ENCODE measurements around the gene PLA2G6. TPM values are rescaled to one million over a fixed set of nuclear protein-coding genes. Genes with fewer than 3 reads are reported as not detected.

PLA2G6 gene
- total RNA-seq, 1 donor = 10.8 TPM

DNA sequence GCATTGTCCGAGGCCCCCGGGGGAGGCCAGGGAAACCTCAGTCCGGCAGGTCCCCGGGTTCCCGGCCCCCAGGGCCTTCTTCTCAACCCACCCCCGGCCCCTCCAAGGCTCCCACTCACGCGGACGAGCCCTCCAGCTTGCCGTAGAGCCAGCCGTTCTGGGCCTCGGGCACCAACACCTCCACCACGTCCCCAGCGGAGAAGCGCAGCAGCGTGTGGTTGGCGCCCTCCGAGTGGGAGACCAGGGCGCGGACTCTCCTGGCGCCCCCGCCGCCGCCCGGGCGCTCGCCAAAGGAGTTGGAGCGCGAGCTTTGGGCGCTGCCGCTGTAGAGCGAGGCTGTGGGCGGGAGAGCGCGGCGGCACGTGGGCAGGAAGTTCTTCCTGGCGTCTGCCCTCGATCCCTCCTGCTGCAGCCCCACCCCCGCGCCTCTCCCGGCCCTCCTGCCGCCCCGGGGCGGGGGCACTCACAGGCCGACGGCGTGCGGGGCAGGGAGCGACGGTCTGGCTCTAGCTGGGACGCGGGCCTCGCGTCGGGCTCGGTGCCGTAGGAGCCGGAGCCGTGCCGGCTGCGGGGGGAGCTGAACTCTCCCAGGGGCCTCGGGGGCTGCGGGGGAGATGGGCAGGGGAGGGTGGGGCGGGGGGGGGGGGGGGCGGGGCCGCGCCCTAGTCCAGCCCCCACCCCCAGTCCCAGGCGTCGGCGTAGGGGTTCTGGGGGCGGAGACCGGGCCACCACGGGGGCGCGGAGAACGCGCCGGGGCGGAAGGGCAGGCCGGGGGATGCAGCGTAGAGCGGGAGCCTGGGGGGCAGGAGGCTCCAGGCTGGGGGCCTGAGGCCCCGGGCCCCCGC lies 92.8 kb downstream of the PLA2G6 start:
- H3K4me3 ChIP-seq (ENCODE audit: low read depth, low read length) = peak overlapping the region; percentile 33
- DNase-seq (ENCODE audit: low read depth) = peak; percentile 10
- no peak for TF ChIP-seq CTCF (IDR thresholded peaks at IDR 0.05; ENCODE audit: insufficient read depth, low read depth, low read length)

DNA sequence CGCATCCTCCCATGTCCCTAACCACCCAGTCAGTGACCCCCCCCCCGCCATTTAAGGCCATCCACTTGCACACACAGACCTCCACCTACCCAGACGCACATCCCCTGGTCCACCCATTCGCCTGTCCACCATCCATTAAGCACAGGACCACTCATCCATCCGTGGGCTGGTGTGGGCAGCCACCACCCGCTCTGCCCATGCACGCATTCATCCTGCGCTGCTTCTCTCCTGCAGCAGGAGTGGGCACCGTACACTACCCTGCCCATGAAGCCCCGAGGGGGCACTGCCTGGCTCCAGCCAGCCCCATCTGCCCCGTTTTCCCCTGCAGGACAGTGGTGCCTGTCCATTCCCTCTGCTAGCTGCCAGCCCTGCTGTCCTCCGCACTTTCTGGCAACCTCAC lies 93.8 kb downstream of the PLA2G6 start:
- TF ChIP-seq CTCF (IDR thresholded peaks at IDR 0.05; ENCODE audit: insufficient read depth, low read depth, low read length) = no peak
- H3K4me3 ChIP-seq (ENCODE audit: low read depth, low read length) = no peak overlapping the region
- DNase-seq (ENCODE audit: low read depth) = no peak

- H3K4me3 ChIP-seq (ENCODE audit: low read depth, low read length) = no peak overlapping the region
- no peak for DNase-seq (ENCODE audit: low read depth)
- no peak for TF ChIP-seq CTCF (IDR thresholded peaks at IDR 0.05; ENCODE audit: insufficient read depth, low read depth, low read length)
Measured at GRCh38 chr22:38086942-38087341, 94.7 kb downstream of the PLA2G6 start.

DNA sequence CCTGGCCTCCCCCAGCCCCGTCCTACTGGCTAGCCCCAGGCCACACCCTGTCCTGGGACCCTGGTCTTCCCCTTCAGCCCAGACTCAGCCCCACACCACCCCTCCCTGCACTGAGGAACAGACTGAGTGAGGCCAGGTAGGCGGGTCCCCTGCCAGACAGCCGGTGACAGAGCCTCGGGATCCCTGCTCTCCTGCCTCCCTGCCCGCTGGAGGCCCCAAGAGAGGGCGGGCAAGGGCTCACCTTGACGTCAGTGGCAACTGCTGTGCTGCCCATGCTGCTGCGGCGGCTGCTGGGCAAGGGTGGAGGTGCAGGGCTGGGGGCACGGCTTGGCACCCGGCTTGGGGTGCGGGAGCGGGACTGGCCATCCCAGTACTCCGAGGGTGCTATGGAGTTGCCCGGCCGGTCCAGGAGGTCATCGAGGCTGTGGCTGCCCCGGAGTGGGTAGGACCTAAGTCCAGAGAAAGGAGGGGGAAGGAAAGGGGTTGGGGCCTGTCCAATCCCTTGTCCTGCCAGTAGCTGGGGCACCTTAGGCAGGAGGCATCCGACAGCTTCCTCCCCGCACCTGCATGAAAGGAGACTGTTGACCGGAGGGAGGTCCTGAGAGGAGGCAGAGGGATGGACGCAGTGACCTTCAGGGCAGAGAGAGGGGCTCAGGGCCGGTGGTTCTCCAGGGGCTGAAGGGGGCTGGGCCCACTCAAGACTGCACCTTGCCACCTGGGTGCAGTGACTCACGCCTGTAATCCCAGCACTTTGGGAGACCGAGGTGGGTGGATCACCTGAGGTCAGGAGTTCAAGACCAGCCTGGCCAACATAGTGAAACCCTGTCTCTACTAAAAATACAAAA lies 95.4 kb downstream of the PLA2G6 start:
- no peak overlapping the region for H3K4me3 ChIP-seq (ENCODE audit: low read depth, low read length)
- no peak for TF ChIP-seq CTCF (IDR thresholded peaks at IDR 0.05; ENCODE audit: insufficient read depth, low read depth, low read length)
- no peak for DNase-seq (ENCODE audit: low read depth)

DNA sequence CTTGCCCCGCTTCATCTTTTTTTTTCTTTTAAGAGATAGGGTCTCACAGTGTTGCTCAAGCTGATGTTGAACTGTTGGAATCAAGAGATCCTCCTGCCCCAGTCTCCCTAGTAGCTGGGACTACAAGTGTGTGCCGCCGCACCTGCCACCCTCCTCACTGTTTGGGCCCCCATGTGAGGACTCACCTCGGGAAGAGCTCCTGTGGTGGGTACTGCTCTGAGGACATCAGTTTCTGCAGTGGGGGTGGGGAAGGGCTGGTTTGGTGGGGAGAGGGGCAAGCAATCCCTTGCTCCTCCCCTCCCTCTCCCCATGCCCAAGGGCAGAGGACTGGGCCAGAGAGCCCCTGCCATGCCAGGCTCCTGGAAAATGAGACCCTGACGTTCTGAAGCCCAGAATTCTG lies 96.1 kb downstream of the PLA2G6 start:
- no peak for DNase-seq (ENCODE audit: low read depth)
- no peak overlapping the region for H3K4me3 ChIP-seq (ENCODE audit: low read depth, low read length)
- no peak for TF ChIP-seq CTCF (IDR thresholded peaks at IDR 0.05; ENCODE audit: insufficient read depth, low read depth, low read length)

DNA sequence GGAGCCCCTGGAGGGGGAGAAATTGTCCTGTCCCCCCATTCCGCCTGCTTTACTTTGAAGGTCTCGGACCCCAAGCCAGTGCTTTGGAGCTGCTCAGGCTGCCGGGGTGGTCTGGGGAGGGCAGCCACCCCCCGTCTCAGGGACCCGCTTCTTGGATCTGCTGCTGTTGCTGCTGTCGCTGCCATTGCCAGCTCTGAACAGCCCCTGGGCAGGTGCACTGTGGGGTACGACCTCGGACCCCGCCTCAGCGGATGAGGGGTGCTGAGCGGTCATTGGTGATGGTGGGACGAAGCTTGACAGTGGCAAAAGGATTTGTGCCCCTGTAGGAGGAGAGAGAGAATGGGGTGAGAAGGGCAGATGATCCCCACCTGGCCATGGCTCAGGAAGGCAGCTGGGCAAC lies 96.6 kb downstream of the PLA2G6 start:
- H3K4me3 ChIP-seq (ENCODE audit: low read depth, low read length) = no peak overlapping the region
- no peak for TF ChIP-seq CTCF (IDR thresholded peaks at IDR 0.05; ENCODE audit: insufficient read depth, low read depth, low read length)
- DNase-seq (ENCODE audit: low read depth) = no peak

Measured in fibroblast of villous mesenchyme (primary cell).